Aorta (tissue), 5 donors: ENCODE results near the gene SPNS1. TPM values are rescaled to one million over a fixed set of nuclear protein-coding genes. Genes with fewer than 3 reads are reported as not detected.

Experiments
- ATAC-seq: fragments of 200-7000 bp; cut with Tn5 transposase; one replicate; pipeline ENCODE4 v1.9.1; 2022; ENCODE audit warnings: moderate library complexity; ENCODE audit not compliant: low FRiP score
- DNase-seq, 2 donors: peaks; one replicate each; pipeline ENCODE4 v3.0.0-alpha.2; 2020
- H3K27ac ChIP-seq, 2 donors: one replicate each; pipeline ENCODE4 v1.5.1; 2013; ENCODE audit warnings: low read length in 2 of 2, mild to moderate bottlenecking in 2 of 2, moderate library complexity in 2 of 2, control low read depth in 1 of 2, inconsistent platforms in 1 of 2, low read depth in 1 of 2
- H3K27me3 ChIP-seq, 2 donors: one replicate each; pipeline ENCODE4 v1.6.1; 2013; ENCODE audit warnings: control low read depth in 1 of 2, low read length in 1 of 2, mild to moderate bottlenecking in 1 of 2, moderate library complexity in 1 of 2; ENCODE audit not compliant: insufficient read depth in 2 of 2, control insufficient read depth in 1 of 2
- H3K36me3 ChIP-seq, 2 donors: one replicate each; pipeline ENCODE4 v1.6.1; 2013; ENCODE audit warnings: control low read depth in 1 of 2, low read length in 1 of 2, mild to moderate bottlenecking in 1 of 2; ENCODE audit not compliant: insufficient read depth in 2 of 2, control insufficient read depth in 1 of 2
- H3K4me1 ChIP-seq, 2 donors: one replicate each; pipeline ENCODE4 v1.6.1; 2013; ENCODE audit warnings: low read length in 2 of 2, control low read depth in 1 of 2, mild to moderate bottlenecking in 1 of 2, moderate library complexity in 1 of 2; ENCODE audit not compliant: insufficient read depth in 2 of 2, control insufficient read depth in 1 of 2
- H3K4me3 ChIP-seq, 2 donors: one replicate each; pipeline ENCODE4 v1.5.1; 2013; ENCODE audit warnings: low read length in 2 of 2, control low read depth in 1 of 2, mild to moderate bottlenecking in 1 of 2
- H3K9me3 ChIP-seq: one replicate; pipeline ENCODE4 v1.6.1; 2013; ENCODE audit warnings: mild to moderate bottlenecking, low read length; ENCODE audit not compliant: control insufficient read depth
- WGBS, 2 donors: extraction: QIAGEN DNeasy Blood & Tissue Kit; methylation state at CpG; one replicate each; pipeline ENCODE4 v1.1.7; 2013; 5-methylcytosine and 5-hydroxymethylcytosine counted together
- intact Hi-C, 2 donors: fragments of 100-400 bp; cut with DNase I; formaldehyde crosslinking; loops; one replicate each; pipeline versions ENCODE4 v1.14.2 to v1.15.0; 2022
- polyA plus RNA-seq, 2 donors: library from polyadenylated mRNA; stranded (reverse); fragments of 200-250 nt; gene quantifications; one replicate each; pipeline ENCODE4 v1.2.3, GENCODE V29; 2013
- total RNA-seq, 2 donors: library from RNA; stranded (reverse); fragmentation: NEBNext Ultra II Directional; extraction: Animal tissue kit (Norgen Biotek cat#: 25700); gene quantifications; one replicate each; pipeline ENCODE4 v1.2.1, GENCODE V29; 2021
- donor health status: healthy with polysubstance abuse.
- donor health status: Bipolar disorder and iron deficiency.
- donor health status: DM: no; HTN: no; CAD: no.
- donor health status: DM: no; HTN: no; CAD: no.
- donor health status: DM: yes; HTN: yes; CAD: no.

The SPNS1 gene
- total and polyA plus RNA-seq, 4 donors, result 11.8 to 112 (median 23.0) TPM

DNA sequence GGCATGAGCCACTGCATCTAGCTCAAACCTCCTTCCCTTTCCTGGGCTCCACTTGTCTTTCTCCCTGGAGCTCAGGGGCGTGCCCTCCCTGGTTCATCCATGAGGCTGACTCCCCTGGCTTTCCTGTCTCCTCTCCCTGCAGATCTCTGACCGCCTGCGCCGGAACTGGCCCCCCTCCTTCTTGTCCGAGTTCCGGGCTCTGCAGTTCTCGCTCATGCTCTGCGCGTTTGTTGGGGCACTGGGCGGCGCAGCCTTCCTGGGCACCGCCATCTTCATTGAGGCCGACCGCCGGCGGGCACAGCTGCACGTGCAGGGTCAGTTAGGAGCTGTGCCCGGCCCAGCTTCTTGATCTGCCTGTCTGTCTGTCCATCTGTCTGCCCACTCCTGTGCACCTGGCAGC is 9.1 kb downstream of the SPNS1 start:
- intact Hi-C loops, result no loop called here
- Histone ChIP-seq H3K4me3 (no peak overlapping the region), H3K27me3 (no peaks in the 10 kb centered on the region), H3K36me3 (peaks cover 0 to 3% of the 10 kb centered on the region in 2 donors), H3K4me1 (no peaks in the 10 kb centered on the region), H3K9me3 (no peaks in the 10 kb centered on the region), H3K27ac (no peak overlapping the region)
- no peak for DNase-seq
- WGBS, 2 donors, result 90 to 94% methylated on average over 18 of the region's 18 CpGs
- no peak for ATAC-seq

DNA sequence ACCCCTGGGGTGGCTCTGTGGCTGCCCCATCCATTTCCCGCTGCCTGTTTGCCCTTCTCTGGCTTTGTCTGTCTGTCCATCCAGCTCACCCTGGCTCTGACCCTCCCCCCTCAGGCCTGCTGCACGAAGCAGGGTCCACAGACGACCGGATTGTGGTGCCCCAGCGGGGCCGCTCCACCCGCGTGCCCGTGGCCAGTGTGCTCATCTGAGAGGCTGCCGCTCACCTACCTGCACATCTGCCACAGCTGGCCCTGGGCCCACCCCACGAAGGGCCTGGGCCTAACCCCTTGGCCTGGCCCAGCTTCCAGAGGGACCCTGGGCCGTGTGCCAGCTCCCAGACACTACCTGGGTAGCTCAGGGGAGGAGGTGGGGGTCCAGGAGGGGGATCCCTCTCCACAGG is 9.5 kb downstream of the SPNS1 start:
- H3K4me1 ChIP-seq, result no peaks in the 10 kb centered on the region
- intact Hi-C loops, result no loop called here
- 85 to 86% methylated on average over 11 to 12 of the region's 12 CpGs for WGBS, 2 donors
- H3K9me3 ChIP-seq, result no peaks in the 10 kb centered on the region
- no peak for ATAC-seq
- no peak overlapping the region for H3K27ac ChIP-seq
- peaks cover 0 to 3% of the 10 kb centered on the region in 2 donors for H3K36me3 ChIP-seq
- DNase-seq, result no peak
- no peaks in the 10 kb centered on the region for H3K27me3 ChIP-seq
- no peak overlapping the region for H3K4me3 ChIP-seq

DNA sequence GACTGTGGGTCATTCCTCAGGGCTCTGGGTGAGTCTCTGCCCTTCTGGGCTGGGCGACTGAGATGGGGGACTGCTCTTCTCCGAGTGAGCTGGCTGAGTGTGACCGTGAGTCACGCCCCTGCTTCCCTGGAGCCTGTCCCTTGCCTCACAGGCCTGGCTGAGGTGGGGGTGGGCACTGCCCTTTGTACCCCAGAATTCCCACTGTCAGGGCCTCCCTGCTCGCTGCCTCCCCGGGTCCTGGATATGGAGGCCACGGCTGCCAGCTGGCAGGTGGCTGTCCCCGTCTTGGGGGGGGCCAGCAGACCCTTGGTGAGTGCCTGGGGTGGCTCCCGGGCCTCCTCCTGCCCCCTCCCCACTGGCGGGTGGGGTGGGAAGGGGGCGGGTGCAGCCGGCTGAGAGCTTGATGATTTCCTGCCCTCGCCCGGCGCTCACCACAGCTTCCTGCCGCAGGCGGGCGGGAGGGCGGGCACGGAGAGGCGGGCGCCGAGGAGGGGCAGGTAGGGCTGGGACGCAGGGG is 10.1 kb downstream of the SPNS1 start, which contains the start of gene LAT:
LAT (plus strand) TSS at position 434 of the 517 bp plus-strand sequence. CDS start 366 bp downstream, outside the sequence.
- ATAC-seq (no peak), DNase-seq (no peak)
- no peak within 1 kb of the TSS for H3K4me3 ChIP-seq
- no peaks in the 10 kb centered on the region for H3K4me1 ChIP-seq
- peaks cover 0 to 3% of the 10 kb centered on the region in 2 donors for H3K36me3 ChIP-seq
- WGBS, 2 donors, result 81 to 83% methylated on average over 17 to 24 of the region's 24 CpGs
- H3K9me3 ChIP-seq, result no peaks in the 10 kb centered on the region
- H3K27me3 ChIP-seq, result no peaks in the 10 kb centered on the region
- no peak within 1 kb of the TSS for H3K27ac ChIP-seq
- intact Hi-C loops, result no loop called here

DNA sequence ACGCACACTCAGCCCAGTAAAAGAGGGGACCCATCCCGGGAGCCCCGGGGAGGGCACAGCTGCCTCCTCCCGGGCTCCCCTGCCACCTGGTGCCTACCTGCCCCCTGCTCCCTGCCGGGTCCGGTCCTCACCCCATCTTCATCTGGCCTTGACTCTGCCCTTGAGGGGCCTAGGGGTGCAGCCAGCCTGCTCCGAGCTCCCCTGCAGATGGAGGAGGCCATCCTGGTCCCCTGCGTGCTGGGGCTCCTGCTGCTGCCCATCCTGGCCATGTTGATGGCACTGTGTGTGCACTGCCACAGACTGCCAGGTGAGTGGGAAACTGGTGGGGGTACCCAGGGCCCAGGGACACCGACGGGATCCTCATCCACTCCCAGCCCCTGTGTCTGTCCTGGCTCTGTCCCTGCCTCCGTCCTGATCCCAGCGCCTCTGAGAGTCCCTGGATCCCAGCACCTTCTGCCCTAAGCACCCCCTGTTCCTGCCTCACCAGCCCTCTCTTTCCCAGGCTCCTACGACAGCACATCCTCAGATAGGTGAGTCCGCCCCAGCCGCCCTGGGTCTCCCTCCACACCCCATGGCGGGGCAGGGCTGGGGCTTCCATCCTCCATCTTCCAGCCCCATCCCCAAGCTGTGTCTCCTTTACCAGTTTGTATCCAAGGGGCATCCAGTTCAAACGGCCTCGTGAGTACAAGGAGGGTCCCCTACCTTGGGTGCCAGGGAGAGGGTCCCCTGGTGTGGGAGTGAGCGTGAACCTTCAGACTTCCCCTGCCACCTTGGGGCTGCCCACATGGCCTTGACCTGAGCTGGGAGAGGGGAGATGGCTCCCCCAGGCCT is 10.8 kb downstream of the SPNS1 start:
- peaks cover 0 to 3% of the 10 kb centered on the region in 2 donors for H3K36me3 ChIP-seq
- H3K27ac ChIP-seq, result no peak overlapping the region
- DNase-seq (no peak), ATAC-seq (no peak)
- H3K9me3 ChIP-seq, result no peaks in the 10 kb centered on the region
- no peaks in the 10 kb centered on the region for H3K27me3 ChIP-seq
- 89 to 91% methylated on average over 17 to 19 of the region's 19 CpGs for WGBS, 2 donors
- no peak overlapping the region for H3K4me3 ChIP-seq
- H3K4me1 ChIP-seq, result no peaks in the 10 kb centered on the region
- intact Hi-C loops, result no loop called here

DNA sequence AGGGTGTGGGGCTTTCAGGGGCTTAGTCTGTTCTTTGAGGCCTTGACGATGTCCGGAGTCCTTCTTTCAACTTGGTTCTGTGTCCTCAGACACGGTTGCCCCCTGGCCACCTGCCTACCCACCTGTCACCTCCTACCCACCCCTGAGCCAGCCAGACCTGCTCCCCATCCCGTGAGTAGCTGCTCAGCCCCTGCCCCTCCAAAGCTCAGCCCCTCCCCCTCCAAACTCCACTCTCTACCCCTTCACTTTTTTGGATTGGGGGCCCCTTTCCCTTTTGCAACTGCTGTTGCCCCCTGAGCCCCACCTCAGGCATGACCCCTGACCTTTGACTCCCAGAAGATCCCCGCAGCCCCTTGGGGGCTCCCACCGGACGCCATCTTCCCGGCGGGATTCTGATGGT is 11.5 kb downstream of the SPNS1 start:
- ATAC-seq, result no peak
- H3K9me3 ChIP-seq, result no peaks in the 10 kb centered on the region
- DNase-seq, result no peak
- no peak overlapping the region for H3K27ac ChIP-seq
- no peak overlapping the region for H3K4me3 ChIP-seq
- no peaks in the 10 kb centered on the region for H3K4me1 ChIP-seq
- intact Hi-C loops, result no loop called here
- 92 to 99% methylated on average over 9 of the region's 9 CpGs for WGBS, 2 donors
- no peaks in the 10 kb centered on the region for H3K27me3 ChIP-seq
- H3K36me3 ChIP-seq, result peaks cover 0 to 3% of the 10 kb centered on the region in 2 donors

DNA sequence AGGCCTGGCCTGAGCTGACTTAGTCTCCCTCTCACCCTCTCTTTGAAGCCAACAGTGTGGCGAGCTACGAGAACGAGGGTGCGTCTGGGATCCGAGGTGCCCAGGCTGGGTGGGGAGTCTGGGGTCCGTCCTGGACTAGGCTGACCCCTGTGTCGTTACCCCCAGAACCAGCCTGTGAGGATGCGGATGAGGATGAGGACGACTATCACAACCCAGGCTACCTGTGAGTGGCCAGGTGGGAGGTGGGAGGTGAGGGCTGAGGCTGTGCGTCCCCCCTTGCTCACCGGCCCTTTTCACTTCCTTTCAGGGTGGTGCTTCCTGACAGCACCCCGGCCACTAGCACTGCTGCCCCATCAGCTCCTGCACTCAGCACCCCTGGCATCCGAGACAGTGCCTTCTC is 11.9 kb downstream of the SPNS1 start:
- Histone ChIP-seq H3K36me3 (peaks cover 0 to 3% of the 10 kb centered on the region in 2 donors), H3K27me3 (no peaks in the 10 kb centered on the region), H3K4me3 (no peak overlapping the region), H3K9me3 (no peaks in the 10 kb centered on the region), H3K27ac (no peak overlapping the region), H3K4me1 (no peaks in the 10 kb centered on the region)
- ATAC-seq (no peak), DNase-seq (no peak)
- intact Hi-C loops, result no loop called here
- 93 to 97% methylated on average over 13 of the region's 13 CpGs for WGBS, 2 donors

DNA sequence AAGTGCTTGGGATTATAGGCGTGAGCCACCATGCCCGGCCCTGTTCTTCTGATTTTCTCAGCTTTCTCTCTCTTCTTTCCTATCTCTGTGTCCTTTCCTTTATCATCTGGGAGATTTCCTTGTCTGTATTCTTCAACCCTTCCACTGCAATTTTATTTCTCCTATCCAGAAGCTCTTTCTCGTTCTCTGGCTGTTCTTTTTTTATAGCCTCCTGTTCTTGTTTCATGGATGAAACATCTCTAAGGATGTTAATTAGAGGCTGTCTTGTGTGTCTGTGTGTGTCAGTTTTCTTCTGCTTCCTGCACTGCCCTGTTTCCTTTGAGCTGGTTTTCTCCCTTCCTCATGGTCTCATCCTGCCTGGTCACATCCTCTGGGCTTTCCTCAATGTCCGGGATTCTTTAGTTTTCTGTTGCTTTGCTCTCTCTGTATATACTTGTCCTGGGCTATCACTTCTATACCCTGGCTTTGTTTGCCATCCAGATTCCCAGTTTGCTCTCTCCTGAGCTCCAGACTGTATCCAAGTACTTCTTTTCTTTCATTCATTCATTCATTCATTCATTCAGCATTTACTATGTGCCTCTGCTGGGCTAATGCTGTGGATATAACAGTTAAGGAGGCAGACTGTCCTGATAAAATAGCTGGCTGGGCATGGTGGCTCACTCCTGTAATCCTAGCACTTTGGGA is 12.7 kb downstream of the SPNS1 start:
- no peaks in the 10 kb centered on the region for H3K27me3 ChIP-seq
- peaks cover 0 to under 1% of the 10 kb centered on the region in 2 donors for H3K36me3 ChIP-seq
- no peaks in the 10 kb centered on the region for H3K9me3 ChIP-seq
- intact Hi-C loops, result no loop called here
- ATAC-seq (no peak), DNase-seq (no peak)
- WGBS, 2 donors, result 98% methylated on average over 4 of the region's 4 CpGs
- no peaks in the 10 kb centered on the region for H3K4me1 ChIP-seq
- H3K27ac ChIP-seq, result no peak overlapping the region
- no peak overlapping the region for H3K4me3 ChIP-seq

DNA sequence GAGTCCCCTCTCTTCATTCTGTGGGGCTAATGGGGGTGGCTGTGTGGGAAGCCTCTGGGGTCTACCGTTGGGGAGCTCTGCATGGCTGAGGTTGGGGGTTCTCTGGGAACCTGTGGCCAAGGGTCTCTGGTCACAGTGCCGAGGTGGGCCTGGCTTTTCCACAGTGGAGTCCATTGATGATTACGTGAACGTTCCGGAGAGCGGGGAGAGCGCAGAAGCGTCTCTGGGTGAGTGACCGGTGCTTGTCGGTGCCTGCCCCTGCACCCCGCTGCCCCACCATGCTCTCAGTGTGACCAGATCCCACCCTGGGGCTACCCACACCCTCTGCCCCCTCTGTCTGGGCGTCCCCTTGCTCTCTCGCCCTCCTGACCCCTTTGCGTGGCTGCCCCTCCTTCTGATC is 14.8 kb downstream of the SPNS1 start:
- ATAC-seq, result no peak
- no peak for DNase-seq
- no peaks in the 10 kb centered on the region for H3K36me3 ChIP-seq
- H3K4me3 ChIP-seq, result no peak overlapping the region
- H3K27ac ChIP-seq, result no peak overlapping the region
- H3K9me3 ChIP-seq, result no peaks in the 10 kb centered on the region
- no peaks in the 10 kb centered on the region for H3K27me3 ChIP-seq
- intact Hi-C loops, result no loop called here
- 93 to 96% methylated on average over 14 of the region's 14 CpGs for WGBS, 2 donors
- no peaks in the 10 kb centered on the region for H3K4me1 ChIP-seq
